Measurements from ENCODE around the gene CHI3L1.

Gene CHI3L1

GRCh38 chr1:203149188-203149840, 37.2 kb downstream of the CHI3L1 start:
- no peak for DNase-seq

- no peak for DNase-seq
These were observed 37.9 kb downstream of the CHI3L1 start for GRCh38 chr1:203148579-203148978.

GRCh38 chr1:203148127-203148526, 38.4 kb downstream of the CHI3L1 start:
- DNase-seq: no peak

DNA sequence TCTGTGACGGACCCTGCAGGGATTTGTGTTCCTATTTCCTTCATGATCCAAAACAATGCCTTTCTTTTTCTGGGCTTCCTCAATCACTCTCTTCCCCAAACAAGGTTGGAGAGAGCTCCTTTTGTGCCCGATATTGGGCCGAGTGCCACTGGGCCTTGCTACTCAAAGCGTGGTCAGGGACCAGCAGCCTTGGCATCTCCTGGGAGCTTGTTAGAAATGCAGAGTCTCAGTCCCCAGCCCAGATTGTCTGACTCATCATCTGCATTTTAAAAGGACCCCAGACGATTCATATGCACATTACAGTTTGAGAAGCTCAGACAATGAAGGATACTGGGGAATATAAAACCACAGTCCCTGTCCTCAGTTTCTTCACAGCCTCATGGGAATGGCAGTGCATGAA, 39.1 kb downstream of the CHI3L1 start:
- no peak for DNase-seq

GRCh38 chr1:203146537-203146936, 40.0 kb downstream of the CHI3L1 start:
- no peak for DNase-seq

- DNase-seq: no peak
These were observed 40.5 kb downstream of the CHI3L1 start for GRCh38 chr1:203146042-203146369.

- DNase-seq: no peak
These were observed 41.0 kb downstream of the CHI3L1 start for GRCh38 chr1:203145321-203146041.

DNA sequence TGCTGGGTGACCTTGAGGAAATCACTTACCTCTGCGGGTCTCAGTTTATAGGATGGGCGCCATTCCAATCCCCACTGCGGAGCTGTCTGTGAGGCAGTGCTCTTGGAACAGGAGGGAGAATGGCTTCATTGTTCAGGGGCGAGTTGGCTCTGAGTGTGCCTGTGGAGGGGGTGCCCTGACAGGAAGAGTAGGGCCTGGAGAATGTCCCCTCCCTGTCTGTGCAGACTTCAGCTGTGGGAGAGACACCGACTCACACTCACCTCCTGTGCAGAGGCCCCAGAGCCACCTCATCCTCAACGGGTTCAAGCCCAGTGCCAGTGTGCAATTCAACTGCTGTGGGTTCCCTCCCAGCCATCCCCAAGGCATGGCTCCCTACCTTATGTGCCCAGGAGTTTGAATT, 41.8 kb downstream of the CHI3L1 start:
- no peak for DNase-seq

DNA sequence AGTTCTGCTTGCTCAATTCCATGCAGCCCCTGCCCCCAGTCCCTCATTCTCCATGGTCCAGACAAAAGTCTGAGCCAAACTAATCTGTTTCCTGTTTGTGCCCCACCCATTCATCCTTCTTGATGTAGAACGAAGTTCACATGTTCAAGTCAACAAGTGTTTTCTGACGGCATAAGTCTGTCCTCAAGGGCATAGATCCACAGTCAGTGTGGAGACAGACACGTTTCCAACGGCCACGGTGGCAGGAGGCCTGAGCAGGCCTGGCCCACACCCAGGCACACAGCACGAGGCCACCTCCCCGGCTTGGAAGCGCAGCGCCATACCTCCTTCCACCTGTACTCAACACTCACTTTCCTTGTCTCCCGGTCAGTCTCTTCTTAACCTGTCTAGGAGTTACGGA, 42.9 kb downstream of the CHI3L1 start:
- no peak for DNase-seq

- no peak for DNase-seq
These were observed 43.7 kb downstream of the CHI3L1 start for GRCh38 chr1:203142684-203143408.

DNA sequence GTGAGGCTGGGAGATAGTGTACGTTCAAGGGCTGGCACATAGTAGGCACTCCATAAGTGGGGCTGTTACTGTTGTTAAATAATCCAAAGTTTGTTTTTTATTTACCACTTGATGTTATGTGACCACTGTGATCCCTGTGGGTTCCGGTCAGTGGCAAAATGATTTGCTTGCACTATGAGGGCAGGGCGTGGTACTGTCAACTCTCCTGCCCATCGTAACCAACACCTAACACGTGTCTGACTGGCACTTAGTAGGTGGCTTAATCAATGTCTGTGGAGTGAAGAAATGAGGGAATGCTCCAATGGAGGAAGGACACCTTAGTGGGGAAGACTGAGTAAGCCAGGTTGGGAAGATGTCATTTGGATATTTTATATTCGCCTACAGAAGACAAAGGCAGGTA, 44.4 kb downstream of the CHI3L1 start:
- DNase-seq: no peak

GRCh38 chr1:203140743-203141520, 45.6 kb downstream of the CHI3L1 start:
- DNase-seq: no peak

- DNase-seq: no peak
These were observed 46.5 kb downstream of the CHI3L1 start for GRCh38 chr1:203139976-203140475.

DNA sequence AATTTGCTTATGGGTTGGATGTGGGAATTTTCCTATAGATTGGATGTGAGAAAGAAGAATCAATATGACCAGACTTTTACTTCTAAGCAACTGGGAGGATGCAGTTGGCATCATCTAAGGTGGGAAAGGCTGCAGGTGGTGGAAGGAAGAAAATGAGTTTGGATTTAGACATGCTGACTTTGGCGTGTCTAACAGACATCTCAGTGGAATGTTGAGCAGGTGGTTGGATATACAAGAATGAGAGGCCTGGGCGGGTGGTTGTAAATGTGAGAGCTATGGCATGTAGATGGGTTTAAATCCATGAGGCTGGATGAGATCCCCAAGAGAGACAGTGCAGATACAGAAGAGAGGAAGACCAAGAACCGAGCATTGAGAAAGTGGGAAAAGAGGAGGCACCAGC, 48.4 kb downstream of the CHI3L1 start:
- no peak for DNase-seq

GRCh38 chr1:203137324-203137723, 49.2 kb downstream of the CHI3L1 start:
- no peak for DNase-seq

- DNase-seq: no peak
These were observed 50.0 kb downstream of the CHI3L1 start for GRCh38 chr1:203136409-203137042.

DNA sequence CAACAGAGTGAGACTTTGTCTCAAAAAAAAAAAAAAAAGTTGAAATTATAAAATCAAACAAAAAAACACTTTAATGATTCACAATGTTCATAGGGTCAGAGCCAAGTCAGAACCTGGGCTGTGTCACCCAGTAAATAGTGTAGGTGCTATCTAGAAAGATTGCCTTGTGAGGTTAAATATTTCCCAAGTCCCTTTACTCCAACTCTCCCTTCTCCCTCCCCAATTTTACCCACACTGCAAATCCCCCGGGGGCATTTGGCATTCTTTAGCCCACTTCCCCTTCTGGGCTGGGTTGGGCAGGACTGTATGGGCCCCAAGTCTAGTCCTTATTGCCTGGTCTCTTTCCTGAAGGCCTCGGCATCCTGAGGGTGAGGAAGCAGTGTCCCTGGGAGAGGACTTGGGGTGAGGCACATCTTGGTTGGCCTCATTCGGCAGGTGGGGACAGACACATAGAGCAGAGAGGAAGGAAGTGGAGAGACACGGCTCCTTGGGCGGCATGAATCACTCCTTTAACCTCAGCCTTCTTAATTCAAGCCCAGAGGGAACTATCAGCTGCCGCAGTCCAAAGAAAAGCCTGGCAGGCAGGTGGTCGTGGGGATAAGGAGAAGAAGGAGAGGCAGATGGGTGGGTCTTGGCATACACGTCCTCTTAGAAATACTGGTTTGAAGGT, 50.7 kb downstream of the CHI3L1 start:
- no peak for DNase-seq

DNA sequence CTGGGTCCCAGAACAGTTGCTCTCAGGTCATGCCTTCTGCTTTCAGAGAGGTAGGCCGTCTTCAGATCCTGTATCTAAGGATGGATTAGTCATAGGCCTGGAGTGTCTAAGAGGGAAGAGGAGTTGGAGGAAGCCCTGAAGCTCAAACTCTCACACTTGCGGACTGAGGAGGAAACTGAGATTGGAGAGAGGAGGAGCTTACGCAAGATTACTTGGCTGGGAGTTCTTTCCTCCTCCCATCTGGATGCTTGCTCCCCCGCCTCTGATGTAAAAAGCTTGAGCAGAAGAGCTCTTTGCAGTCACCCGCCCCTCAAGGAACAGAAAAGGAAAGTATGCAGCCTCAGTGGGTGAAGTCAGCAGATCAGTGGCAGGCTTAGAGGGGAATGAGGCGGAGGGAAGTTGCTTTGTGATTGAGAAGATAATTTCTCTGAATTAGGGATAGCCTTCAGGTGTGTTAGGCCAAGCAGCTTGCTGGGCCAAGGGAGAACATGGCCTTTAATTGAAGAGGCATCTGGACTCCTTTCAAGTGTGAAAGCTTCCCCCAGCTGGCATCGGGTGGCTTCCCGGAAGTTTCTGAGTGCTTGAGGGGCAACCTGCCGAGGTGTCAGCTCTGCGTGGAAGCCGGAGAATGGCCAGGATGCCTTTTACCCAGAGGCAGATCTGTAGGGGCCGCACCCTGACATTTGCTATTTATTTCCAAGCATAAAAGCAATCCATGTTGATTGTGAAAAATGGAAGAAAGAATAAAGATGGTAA, 52.4 kb downstream of the CHI3L1 start:
- no peak for DNase-seq

DNA sequence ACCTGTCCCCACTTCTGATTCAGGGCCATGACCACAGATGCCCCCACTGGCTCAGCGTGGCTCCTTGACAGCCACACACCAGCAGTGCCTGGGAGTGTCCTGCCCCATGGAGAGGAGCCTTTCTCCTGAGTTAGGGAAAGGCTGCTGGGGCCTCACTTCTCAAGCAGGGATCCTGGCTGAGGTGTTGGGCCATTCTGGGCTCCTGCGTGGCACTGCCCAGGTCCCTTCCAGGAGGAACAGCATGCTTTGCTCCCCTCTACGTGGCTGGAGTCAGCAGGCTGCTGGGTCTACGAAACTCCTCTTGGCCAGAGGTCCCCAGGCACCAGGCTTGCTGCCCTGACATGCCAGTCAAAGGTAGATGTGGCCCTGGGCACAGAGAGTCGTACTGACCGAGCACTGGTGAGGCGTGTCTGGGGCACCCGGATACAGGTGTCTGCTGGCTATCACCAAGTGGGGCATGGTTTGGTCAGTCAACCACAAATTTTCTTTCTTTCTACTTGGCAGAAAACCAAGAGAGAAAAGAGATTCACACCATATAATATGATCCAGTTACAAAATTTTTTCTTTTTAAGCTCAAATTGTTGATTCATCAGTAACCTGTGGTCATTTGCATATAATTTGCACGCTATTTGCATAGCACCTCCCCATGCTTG, 54.8 kb downstream of the CHI3L1 start:
- no peak for DNase-seq

DNA sequence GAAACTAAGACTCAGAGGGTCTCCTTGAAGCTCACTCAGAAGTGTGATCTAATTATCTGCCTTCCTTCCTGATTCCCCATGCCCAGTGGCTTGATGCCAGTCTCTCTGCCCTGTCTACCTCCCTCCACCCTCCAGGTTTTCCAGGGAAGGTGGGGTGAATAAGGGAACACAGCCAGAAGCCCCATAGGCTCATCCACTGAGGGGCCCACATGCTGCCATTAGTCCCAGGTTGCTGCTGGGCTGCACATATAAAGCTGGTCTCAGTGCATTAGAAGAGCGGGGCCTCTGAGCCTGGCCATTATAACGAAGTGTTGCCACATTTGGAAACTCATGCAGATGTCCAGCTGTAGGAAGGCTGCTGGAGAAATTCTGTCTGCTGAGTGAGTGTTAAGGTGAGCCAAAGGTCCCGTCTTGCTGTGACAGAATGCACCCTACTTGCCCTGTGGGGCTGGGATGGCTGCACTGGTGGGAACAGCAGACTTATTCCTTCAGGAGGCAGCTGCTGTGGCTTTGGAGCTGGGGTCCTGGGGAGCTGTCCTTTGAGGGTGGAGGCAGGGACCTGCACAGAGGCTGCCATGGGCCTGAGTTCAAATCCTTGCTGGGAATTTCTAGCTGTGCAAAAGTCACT, 56.0 kb downstream of the CHI3L1 start:
- DNase-seq: no peak

Measured in CD4-positive, alpha-beta T cell treated with Interleukin-10 for 1 hour (primary cell).